Neural cell (in vitro differentiated cells): ENCODE results near the gene TLE7.

Experiments used
- EP300 ChIP-seq: fragments of 450-650 bp; conservative IDR thresholded peaks from 2 replicates; pipeline ENCODE4 v1.6.1; 2014; ENCODE audit warnings: antibody characterized with exemption, mild to moderate bottlenecking, moderate library complexity; ENCODE audit not compliant: poor library complexity, severe bottlenecking
- EZH2 ChIP-seq: fragments of 200-600, 300-800 bp; shearing (Covaris generic), sonication (generic); IDR thresholded peaks from 2 replicates; pipeline ENCODE4 v1.6.1; 2014; ENCODE audit warnings: antibody characterized with exemption, low read length, borderline replicate concordance, mild to moderate bottlenecking; ENCODE audit not compliant: insufficient read depth, poor library complexity, severe bottlenecking
- POLR2AphosphoS5 ChIP-seq: IDR thresholded peaks from 2 replicates; pipeline ENCODE4 v1.6.1; 2012

GRCh38 chr16:71410146-71410545 is 31.7 kb downstream of the TLE7 start:
- TF ChIP-seq EP300 (no peak), EZH2 (no peak), POLR2AphosphoS5 (no peak)
